Measurements from ENCODE around the gene CACNA1B.
"Not testable (repeated sequence)": the region's sequence is repeated elsewhere in the genome, so short reads cannot be mapped to it uniquely, and the experiment has no call there.

The CACNA1B gene

DNA sequence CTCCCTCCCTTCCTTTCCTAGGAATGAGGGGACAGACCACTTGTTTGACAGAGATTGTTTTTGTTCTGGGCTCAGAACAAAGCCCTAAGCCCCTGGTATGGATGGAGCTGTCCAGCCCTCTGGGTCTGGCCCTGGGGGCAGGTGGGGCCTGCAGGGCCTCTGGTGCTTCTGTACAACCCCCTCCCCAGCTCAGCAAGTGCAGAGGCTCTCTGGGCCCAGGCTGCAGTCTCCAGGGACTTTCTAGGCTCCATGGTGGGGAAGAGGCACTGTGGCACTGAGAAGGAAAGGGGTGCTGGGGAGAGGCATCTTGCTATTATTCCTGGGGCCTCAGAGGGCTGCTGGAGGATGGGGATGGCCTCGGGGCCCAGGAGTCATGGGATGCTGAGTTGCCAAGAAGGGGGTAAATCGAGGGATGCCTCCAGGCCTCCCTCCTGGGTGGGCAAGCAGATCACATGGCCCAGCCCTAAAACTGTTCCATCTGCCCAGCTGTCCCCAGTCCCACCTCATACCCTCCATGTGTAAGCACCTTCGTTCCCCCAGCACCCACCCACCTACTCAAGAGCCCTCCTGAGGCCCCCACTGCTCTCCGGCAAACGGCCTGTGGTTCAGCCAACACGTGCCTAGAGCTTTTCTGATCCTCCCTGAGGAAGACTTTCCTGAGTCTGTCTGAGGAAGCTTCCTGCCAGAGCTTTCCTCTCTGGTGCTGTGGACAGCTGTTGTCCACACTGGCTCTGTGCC lies 225.7 kb downstream of the CACNA1B start:
- DNase-seq, result no peak

DNA sequence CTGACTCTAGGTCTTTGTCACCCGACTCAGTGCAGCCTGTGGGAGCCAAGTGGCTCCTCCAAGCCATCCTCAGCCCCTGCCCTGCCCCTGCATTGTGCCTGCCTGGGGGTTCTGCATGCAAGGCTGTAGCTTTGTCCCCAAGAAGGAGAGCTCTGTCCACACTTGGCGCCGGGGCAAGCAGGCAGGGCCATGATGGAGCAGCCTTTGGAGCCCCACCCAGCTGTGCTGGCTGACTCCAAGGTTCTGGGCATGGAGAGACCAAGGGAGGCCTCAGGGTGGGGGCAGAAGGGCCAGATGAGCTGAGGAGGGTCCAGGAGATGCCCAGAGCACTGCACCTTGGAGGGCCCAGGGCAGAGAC lies 226.2 kb downstream of the CACNA1B start:
- DNase-seq, result no peak

DNA sequence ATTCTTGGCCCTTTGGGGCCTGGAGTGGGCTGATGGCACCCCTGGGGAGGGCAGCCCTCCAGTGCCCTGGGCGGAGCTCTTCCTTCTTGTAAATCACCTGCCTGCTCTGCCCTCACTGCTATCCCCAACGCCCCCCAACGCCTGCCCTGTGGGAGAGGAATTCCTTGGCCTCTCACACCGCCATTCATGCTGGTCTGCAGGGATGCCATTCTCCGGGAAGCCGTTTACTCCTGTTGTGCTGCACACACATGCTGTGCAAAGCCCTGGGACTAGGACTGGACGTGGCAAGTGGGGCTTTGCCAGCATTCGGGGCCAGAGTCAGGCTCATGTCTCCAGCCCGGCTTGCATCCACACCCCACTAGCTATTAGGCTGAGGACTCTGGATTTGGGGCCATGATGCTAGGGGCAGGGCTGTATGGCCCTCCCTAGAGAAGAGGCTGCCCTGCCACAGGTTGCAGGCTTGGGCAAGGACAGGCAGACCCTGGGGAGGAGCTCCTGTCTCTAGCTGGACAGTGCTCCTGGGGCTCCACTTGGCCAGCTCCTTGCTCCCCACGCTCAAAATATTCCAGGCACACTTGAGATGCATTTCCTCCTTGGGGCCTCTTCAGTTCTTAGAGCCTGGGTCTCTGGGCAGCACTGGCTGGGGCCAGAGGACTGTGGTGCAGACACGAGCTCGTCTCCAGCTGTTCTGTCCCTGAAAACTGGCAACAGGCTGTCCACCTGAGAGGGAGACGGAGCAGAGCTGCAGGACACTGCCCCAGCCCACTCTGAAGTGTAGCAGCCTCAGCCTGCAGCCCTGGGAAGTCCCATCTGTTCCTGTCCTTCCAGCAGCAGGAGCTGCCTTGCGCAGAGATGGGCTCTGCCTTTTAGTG lies 226.9 kb downstream of the CACNA1B start:
- no peak for DNase-seq

DNA sequence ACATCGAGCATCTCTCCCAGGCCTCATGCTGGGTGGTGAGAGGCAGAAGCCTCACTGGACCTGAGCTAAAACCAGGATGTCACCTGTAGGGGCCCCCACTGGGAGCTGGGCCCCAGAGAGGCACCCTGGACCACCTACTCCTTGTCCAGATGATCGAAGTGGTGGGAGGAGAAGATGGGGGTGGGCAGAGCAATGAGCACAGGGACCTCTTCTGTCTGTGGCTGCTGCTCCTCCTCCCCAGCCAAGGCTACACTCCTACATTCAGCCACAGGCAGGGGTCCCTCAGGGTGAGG lies 227.5 kb downstream of the CACNA1B start:
- no peak for DNase-seq

DNA sequence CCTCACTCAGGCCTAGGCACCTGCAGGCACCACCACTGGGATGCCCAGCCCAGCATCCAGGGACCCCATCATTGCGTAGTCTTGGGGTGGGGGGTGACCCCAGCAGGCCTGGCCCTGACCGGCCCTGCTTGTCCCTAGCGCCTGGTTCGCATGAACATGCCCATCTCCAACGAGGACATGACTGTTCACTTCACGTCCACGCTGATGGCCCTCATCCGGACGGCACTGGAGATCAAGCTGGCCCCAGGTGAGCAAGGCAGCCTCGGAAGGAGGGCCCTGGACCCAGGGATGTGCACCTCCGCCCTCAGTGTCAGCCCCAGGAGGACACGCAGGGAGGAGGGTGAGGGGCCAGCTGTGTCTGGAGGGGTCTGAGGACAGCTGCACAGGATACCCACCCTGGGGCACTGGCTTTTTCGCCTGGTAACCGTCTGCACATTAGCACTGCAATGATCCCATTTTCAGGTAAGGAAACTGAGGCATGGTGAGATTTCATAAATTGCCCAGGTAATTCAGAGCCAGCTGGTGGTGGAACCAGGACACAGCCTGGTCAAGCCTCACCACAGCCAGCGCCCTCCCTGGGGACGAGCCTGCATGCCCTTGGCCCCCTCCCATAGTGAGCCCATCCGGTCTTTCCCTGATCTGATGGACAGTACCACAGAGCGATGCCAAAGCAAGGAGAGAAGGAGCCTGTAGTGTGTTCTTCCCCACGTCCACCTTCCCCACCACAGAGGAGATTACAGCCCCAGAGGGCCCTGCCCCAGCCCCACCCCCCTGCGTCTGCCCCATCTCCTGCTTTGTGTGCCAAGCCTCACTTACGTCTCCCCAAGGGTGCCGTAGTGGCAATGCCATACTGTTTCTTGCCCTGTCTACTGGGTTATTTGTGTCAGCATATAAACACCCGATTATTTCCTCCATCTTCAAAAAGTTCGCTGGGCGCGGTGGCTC lies 228.3 kb downstream of the CACNA1B start:
- DNase-seq, result no peak

DNA sequence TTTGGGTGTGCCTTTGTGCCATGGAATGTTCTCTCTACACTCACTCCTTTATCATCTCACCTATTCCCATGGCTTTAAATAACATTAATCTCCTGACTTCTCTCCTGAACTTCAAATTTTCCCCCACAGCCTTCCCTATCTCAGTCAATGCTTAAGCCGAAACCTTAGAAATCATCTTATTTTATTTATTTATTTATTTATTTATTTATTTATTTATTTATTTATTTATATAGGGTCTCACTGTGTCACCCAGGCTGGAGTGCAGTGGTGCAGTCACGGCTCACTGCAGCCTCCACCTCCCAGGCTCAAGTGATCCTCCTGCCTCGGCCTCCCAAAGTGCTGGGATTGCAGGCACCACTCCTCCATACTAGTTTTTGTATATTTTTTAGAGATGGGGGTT lies 229.5 kb downstream of the CACNA1B start:
- not testable (repeated sequence) for DNase-seq

DNA sequence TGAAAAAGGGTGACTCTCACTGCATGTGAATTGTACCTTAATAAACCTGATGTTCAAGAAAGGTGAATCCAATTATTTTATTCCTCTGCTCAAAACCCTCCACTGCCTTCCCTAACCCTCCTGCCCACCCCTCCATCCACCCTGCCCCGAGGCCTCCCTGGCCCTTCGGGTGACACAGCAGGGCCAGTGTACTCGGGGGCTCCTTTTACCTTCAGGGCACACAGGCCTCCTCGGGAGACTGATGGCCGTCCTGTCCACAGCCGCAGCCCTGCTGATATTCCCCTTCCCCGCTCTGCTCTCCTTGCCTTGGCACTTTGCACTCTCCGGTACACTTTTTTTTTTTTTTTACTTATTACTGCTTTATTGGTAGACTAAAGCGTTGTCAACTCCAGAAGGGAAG lies 234.0 kb downstream of the CACNA1B start:
- no peak for DNase-seq

DNA sequence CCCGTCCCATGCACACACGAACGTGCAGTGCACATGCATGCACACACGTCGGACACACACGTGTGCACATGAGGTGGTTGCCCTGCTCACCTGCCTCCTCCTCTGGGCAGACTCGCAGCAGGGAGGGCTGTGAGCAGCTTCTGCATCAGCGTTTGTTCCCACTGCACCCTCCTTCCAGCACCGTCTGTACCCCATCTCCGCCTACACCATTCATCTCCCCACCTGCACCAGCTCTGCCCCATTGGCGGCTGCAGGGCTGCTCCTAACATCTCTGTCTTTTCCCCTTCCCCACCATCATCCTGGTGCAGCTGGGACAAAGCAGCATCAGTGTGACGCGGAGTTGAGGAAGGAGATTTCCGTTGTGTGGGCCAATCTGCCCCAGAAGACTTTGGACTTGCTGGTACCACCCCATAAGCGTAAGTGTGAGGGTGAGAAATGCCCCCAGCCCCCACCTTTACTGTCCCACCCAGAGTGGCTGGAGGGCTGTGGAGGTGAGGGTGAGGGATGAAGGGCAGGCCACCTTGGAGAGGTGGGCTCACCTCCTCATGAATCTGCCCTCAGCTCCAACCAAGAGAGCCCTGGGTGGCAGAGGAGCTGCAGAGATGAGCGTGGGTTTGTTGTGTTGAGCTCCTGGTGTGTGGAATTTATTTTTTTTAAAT lies 234.6 kb downstream of the CACNA1B start:
- DNase-seq, result no peak

DNA sequence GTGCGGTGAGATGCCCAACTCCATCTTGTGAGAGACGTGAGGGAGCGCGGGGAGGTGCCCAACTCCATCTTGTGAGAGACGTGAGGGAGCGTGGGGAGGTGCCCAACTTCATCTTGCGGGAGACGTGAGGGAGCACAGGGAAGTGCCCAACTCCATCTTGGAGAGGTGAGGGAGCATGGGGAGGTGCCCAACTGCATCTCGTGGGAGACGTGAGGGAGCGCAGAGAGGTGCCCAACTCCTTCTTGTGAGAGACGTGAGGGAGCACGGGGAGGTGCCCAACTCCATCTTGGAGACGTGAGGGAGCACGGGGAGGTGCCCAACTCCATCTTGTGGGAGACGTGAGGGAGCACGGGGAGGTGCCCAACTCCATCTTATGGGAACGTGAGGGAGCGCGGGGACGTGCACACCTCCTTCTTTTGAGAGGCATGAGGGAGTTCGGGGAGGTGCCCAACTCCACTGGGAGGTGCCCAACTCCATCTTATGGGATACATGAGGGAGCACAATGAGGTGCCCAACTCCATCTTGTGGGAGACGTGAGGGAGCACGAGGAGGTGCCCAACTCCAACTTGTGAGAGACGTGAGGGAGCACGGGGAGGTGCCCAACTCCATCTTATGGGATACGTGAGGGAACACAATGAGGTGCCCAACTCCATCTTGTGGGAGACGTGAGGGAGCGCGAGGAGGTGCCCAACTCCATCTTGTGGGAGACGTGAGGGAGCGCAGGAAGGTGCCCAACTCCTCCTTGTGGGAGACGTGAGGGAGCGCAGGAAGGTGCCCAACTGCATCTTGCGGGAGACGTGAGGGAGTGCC lies 235.4 kb downstream of the CACNA1B start:
- DNase-seq, result no peak

DNA sequence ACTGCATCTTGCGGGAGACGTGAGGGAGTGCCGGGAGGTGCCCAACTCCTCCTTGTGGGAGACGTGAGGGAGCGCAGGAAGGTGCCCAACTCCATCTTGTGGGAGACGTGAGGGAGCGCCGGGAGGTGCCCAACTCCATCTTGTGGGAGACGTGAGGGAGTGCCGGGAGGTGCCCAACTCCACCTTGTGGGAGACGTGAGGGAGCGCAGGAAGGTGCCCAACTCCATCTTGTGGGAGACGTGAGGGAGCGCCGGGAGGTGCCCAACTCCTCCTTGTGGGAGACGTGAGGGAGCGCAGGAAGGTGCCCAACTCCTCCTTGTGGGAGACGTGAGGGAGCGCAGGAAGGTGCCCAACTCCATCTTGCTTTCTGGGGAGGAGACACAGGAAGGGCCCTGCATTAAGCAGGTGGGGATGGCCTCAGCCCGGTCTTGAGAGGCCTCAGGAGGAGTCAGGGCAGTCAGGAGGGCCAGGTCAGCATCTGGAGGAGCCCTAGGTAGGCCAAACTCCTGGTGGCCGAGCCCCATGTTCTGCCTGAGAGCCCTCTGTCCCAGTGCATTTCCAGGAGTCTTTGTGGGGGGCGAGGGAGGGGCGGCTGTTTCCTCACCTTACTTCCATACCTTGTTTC lies 236.2 kb downstream of the CACNA1B start:
- not testable (repeated sequence) for DNase-seq

DNA sequence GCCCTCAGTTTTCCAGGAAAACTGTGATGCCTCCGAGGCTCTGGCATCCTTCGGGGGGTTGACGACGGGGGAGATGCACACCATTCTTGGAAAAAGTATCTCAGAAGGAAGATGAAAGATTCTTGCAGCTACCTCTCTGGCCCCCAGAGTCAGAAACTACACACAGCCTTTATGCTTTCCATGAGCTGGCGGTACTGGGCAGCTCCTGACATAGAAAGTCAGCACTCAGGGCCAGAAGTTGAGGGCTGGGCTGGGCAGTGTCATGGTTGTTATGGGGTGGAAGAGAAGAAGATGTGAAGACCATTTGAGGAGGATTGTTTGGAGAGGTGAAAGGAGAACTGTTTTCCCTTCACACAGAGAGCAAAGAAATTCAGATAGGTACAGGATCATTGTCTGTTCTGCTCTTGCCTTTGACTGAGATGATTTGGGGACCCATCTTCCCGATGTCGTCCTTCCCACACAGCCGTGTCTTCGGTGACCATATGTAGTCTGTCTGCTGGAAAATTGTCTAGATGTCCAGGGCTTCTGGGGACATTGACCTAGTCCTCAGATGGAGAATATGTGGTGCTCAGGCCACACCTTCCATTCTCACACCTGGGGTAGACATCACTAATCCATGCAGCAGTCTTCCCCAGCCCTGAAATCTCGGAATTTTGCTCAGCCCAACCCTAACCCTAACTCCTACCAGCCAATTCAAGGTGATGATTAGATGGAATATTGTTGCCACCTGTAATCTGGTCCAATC lies 237.1 kb downstream of the CACNA1B start:
- no peak for DNase-seq

DNA sequence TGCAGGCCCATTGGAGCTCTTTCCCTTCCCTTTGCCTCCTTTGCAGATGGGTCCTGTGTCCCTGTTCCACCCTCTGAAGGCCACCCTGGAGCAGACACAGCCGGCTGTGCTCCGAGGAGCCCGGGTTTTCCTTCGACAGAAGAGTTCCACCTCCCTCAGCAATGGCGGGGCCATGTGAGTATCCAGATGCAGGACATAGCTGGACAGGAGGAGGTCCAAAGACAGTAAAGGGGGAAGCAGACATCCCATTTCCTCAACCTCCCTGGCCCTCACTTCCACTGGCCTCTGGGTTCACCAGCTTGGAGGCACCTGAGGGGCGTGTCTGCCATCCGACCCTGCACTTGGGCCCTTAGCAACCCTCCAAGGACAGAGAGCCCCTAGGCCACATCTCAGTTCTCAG lies 237.9 kb downstream of the CACNA1B start:
- no peak for DNase-seq

DNA sequence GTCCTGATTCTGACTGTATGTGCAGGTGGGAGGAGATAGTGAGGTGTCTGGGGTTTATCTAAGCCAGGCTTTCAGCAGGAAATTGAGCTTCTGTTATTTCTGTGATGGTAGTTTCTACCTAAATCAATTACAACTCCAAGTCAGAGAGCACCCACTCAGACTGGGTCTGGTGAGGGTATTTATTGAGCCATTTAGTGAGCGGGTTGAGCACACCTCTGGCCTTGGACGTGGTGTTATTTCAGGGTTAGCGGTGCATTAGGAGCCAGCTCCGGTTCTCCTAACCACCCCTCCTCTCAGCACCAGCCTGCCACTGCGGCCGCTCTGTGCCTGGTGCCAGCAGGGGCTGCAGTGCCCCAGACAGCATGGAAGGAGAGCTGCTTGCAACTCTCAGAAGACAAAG lies 238.9 kb downstream of the CACNA1B start:
- DNase-seq, result no peak

DNA sequence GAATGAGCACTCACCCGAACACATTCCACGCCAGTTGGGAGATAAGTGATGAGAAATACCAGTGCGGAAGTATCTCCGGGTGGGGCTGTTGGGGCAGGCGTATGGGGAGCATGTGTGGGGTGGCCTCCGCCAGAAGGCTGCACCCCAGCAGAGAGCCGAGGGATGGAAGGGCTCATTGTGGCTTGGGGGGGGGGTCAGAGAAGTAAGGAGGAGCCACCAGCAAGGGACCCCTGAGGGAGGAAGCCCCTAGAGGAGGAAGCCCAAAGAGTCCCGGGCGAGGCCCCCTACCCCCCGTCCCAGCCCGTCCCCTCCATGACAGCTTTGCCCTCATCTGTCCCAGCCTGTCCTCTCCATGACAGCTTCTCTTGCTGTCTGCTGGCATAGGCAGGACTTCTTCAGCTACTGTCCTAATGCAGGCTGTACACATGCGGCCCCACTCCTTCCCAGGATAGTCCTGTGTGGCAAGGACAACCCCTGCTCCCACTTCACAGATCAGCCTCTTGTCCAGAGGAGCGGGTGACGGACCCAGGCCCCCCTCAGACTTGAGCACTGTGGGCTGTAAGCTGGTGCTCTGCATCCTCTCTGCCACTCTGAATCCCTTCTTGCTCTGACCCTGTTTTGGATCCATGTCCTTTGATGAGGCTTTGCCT lies 239.6 kb downstream of the CACNA1B start:
- DNase-seq, result no peak

DNA sequence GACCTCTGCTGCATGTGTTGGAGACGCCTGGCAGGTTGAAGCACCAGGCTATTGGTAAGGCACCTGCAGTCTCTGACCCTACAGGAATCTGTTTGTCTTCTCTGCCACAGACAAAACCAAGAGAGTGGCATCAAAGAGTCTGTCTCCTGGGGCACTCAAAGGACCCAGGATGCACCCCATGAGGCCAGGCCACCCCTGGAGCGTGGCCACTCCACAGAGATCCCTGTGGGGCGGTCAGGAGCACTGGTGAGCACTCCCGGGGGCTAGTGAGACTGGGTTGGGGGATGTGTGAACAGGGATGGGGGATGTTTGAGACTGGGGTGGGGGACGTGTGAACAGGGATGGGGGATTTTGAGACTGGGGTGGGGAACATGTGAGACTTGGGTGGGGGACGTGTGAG lies 240.3 kb downstream of the CACNA1B start:
- no peak for DNase-seq

DNA sequence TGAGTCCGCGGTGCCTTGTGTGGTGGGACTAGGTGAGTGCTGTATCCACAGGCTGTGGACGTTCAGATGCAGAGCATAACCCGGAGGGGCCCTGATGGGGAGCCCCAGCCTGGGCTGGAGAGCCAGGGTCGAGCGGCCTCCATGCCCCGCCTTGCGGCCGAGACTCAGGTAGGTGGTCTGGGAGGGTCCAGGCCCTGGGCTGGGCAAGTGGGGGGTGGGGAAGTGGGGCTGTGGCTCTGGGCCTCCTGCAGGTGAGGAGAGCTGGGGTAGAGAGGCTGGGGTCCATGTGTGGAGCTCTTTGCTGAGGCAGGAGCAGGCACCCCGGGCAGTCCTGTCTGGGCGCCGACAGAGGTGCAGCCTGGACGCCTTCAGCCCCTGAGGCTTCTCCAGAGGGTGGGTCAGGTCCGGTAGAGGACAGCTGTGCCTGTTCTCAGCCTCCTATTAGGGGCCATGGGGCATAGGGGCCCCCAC lies 241.1 kb downstream of the CACNA1B start:
- DNase-seq, result no peak

DNA sequence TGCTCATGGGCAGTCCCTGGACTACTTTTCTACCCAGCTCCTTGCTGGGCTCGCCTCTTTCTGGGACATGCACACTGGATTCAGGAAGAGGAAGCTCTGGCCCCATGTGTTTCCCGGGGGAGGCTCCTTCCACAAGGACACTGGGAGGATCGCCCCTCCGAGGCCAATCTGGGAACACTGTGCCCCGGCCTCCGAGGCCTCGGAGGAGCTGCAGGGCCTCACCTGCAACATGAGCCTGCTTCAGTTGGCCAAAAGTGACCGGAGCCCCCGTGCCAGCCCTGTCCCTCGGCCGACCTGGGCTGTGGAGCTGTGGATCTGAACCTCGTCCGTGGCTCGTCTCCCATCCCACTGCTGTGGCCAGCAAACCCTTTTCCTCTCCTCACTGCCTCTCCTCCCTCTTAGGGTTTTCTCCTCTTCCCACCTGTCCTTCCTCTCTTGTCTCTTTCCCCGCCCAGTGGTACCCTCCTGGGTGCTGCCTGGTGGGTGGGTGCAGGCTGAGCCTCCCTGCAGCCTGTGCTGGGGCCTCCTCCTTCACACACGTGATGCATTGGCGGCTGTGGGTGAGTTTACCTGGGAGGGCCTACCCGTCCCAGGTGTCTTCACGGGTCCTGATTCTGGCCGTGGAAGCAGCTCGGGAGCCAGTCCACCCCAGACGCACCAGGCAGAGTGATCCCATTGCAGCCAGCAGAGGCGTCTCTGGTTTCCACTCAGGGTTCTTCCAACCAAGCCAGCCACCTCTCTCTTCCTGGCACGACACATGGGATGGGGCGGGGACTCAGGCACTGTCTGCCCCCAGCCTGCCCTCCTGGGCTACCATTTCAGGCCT lies 241.8 kb downstream of the CACNA1B start:
- DNase-seq, result no peak

DNA sequence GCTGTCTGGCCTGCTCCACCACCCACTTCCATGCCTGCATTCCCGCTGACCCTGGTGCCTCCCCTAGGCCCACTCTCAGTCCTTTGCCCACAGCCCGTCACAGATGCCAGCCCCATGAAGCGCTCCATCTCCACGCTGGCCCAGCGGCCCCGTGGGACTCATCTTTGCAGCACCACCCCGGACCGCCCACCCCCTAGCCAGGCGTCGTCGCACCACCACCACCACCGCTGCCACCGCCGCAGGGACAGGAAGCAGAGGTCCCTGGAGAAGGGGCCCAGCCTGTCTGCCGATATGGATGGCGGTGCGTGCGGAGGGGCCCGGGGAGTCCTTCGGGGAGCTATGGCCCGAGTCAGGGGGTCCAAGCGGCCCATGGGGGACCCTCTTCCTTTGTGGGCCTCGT lies 242.5 kb downstream of the CACNA1B start:
- no peak for DNase-seq

Data from CD4-positive, alpha-beta T cell treated with Interleukin-15 for 1 hour (primary cell).